Muscle of leg (tissue), 16 donors: Measurements from ENCODE around the gene SNX8. TPM values are rescaled to one million over a fixed set of nuclear protein-coding genes. Genes with fewer than 3 reads are reported as not detected.

Source experiments
- DNase-seq: peaks from one replicate; pipeline ENCODE4 v3.0.0; 2013
- H3K27ac ChIP-seq: one replicate; pipeline ENCODE4 v1.5.1; 2013; ENCODE audit warnings: mild to moderate bottlenecking, low read length, control low read depth
- H3K27me3 ChIP-seq: one replicate; pipeline ENCODE4 v1.6.1; 2013; ENCODE audit warnings: low read length; ENCODE audit not compliant: control insufficient read depth, insufficient read depth
- H3K36me3 ChIP-seq: one replicate; pipeline ENCODE4 v1.6.1; 2013; ENCODE audit warnings: low read length; ENCODE audit not compliant: control insufficient read depth, insufficient read depth
- H3K4me1 ChIP-seq: one replicate; pipeline ENCODE4 v1.6.1; 2013; ENCODE audit warnings: low read length; ENCODE audit not compliant: control insufficient read depth, insufficient read depth
- H3K4me3 ChIP-seq: one replicate; pipeline ENCODE4 v1.5.1; 2013; ENCODE audit warnings: low read length, control low read depth
- H3K9me3 ChIP-seq: replicated peaks from 2 replicates; pipeline ENCODE4 v1.6.1; 2013; ENCODE audit warnings: low read depth, low read length; ENCODE audit not compliant: control insufficient read depth
- WGBS: methylation state at CpG from one replicate; pipeline ENCODE4 v1.1.5; 2013; ENCODE audit warnings: missing lambda C conversion rate; ENCODE audit not compliant: insufficient coverage; 5-methylcytosine and 5-hydroxymethylcytosine counted together
- long read RNA-seq, 11 donors: transcript quantifications; one replicate each; lab custom pipeline, GENCODE V29; 2026
- polyA plus RNA-seq, 8 donors: library from polyadenylated mRNA; unstranded; fragments of 120-200 nt; gene quantifications; one replicate each; pipeline versions ENCODE4 v1.2.1 to v1.2.3, GENCODE V29; 2013; ENCODE audit warnings: inconsistent platforms in 1 of 8, low replicate concordance in 1 of 8; ENCODE audit not compliant: insufficient read length in 8 of 8, insufficient read depth in 1 of 8
- total RNA-seq: library from RNA; stranded (reverse); fragments of 120-200 nt; gene quantifications from one replicate; pipeline ENCODE4 v1.2.4, GENCODE V29; 2013

The SNX8 gene, protein sequence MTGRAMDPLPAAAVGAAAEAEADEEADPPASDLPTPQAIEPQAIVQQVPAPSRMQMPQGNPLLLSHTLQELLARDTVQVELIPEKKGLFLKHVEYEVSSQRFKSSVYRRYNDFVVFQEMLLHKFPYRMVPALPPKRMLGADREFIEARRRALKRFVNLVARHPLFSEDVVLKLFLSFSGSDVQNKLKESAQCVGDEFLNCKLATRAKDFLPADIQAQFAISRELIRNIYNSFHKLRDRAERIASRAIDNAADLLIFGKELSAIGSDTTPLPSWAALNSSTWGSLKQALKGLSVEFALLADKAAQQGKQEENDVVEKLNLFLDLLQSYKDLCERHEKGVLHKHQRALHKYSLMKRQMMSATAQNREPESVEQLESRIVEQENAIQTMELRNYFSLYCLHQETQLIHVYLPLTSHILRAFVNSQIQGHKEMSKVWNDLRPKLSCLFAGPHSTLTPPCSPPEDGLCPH
- total RNA-seq (12.1 TPM), polyA plus RNA-seq (10 to 100 TPM; 14.8 to 29.3 (median 24.1) TPM)
- long read RNA-seq, donor 1, full-length matches to known transcripts, result 3 of 3 reads
- long read RNA-seq, donor 1, partial matches to known transcripts, result 0 of 3 reads
- long read RNA-seq, donor 1, other reads (novel, unspliced or antisense), result 0 of 3 reads
- long read RNA-seq, donor 2, full-length matches to known transcripts, result 1 of 1 reads
- long read RNA-seq, donor 2, partial matches to known transcripts, result 0 of 1 reads
- long read RNA-seq, donor 2, other reads (novel, unspliced or antisense), result 0 of 1 reads
- long read RNA-seq, donor 3, result 0 reads
- long read RNA-seq, donor 4, full-length matches to known transcripts, result 3 of 3 reads
- long read RNA-seq, donor 4, partial matches to known transcripts, result 0 of 3 reads
- long read RNA-seq, donor 4, other reads (novel, unspliced or antisense), result 0 of 3 reads
- long read RNA-seq, donor 5, full-length matches to known transcripts, result 11 of 61 reads
- long read RNA-seq, donor 5, partial matches to known transcripts, result 32 of 61 reads
- long read RNA-seq, donor 5, other reads (novel, unspliced or antisense), result 18 of 61 reads
- long read RNA-seq, donor 6, full-length matches to known transcripts, result 5 of 5 reads
- long read RNA-seq, donor 6, partial matches to known transcripts, result 0 of 5 reads
- long read RNA-seq, donor 6, other reads (novel, unspliced or antisense), result 0 of 5 reads
- long read RNA-seq, donor 7, full-length matches to known transcripts, result 2 of 2 reads
- long read RNA-seq, donor 7, partial matches to known transcripts, result 0 of 2 reads
- long read RNA-seq, donor 7, other reads (novel, unspliced or antisense), result 0 of 2 reads
- long read RNA-seq, donor 8, full-length matches to known transcripts, result 5 of 5 reads
- long read RNA-seq, donor 8, partial matches to known transcripts, result 0 of 5 reads
- long read RNA-seq, donor 8, other reads (novel, unspliced or antisense), result 0 of 5 reads
- long read RNA-seq, donor 9, full-length matches to known transcripts, result 3 of 3 reads
- long read RNA-seq, donor 9, partial matches to known transcripts, result 0 of 3 reads
- long read RNA-seq, donor 9, other reads (novel, unspliced or antisense), result 0 of 3 reads
- long read RNA-seq, donor 10, full-length matches to known transcripts, result 3 of 8 reads
- long read RNA-seq, donor 10, partial matches to known transcripts, result 0 of 8 reads
- long read RNA-seq, donor 10, other reads (novel, unspliced or antisense), result 5 of 8 reads
- long read RNA-seq, donor 11, full-length matches to known transcripts, result 6 of 13 reads
- long read RNA-seq, donor 11, partial matches to known transcripts, result 7 of 13 reads
- long read RNA-seq, donor 11, other reads (novel, unspliced or antisense), result 0 of 13 reads

DNA sequence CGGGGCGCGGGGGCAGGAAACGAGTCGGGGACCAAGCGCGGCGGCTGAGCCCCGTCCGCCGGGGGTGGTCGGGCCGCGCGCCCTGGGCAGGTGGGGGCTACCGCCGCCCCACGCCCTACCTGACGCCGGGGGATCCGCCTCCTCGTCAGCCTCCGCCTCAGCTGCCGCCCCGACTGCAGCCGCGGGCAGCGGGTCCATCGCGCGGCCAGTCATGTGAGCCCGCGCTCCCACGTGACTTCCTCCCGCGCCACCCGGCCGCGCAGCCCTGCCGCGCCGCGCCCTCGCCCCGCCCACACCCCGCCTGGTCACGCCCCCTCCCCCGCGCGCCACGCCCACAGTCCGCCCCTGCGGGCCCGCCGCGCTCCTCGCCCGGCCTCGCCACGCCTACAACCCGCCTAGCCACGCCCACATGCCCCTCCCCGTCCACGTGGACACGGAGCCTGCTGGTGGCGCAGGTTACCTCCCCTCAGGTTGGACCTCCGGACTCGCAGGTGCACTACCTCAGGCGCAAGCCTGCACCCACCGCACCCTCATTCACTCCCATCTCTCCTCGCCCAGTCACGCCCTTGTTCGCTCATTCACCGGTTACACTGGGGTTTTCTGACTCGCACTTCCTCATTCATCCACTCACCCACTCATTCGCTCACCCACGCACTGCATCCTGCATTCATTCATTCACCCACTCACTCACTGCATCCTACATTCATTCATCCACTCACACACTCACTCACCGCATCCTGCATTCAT lies at the start of gene SNX8:
SNX8 (minus strand) TSS at position 233 of the 747 bp plus-strand sequence; CDS start at position 213, 20 bp downstream.
- Histone ChIP-seq H3K36me3 (no peaks in the 10 kb centered on the region), H3K27me3 (no peaks in the 10 kb centered on the region), H3K9me3 (no peaks in the 10 kb centered on the region), H3K27ac (peak within 1 kb of the TSS; percentile 29), H3K4me1 (peaks cover 11% of the 10 kb centered on the region), H3K4me3 (peak within 1 kb of the TSS; percentile 88)
- WGBS, result under 1% methylated on average over 78 of the region's 78 CpGs
- peak; percentile 92 for DNase-seq

DNA sequence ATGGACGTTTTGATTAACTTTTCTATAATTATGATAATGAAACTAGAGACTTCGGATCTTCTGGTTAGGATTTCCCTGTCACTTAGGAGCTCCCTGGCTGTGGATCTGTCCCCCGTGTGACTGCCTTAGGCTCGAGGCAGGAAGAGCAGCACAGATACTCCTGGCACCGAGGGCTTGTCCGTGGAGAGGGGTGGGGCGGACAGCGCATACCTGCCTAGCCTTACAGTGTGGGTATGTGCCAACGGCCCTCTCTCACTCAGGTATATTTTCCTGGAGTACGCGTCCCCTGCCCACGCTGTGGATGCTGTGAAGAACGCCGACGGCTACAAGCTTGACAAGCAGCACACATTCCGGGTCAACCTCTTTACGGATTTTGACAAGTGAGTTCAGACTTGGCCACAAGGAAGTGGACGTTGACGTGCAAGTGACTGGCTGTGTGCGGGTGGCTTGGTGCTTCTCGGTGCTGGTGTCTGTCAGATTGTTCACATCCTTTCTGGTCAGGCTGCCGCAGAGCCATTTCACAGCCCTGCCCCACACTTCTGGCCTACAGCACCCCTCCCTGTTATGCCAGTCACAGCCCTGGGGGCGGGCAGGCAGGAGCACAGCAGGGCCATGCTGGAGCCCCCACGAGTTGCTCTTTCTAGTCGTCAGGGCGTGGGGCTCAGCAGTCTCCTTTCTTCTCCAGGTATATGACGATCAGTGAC lies 48.3 kb upstream of the SNX8 start:
- 94% methylated on average over 24 of the region's 27 CpGs for WGBS

GRCh38 chr7:2360796-2361195 lies 46.6 kb upstream of the SNX8 start:
- Histone ChIP-seq H3K36me3 (peaks cover 62% of the 10 kb centered on the region), H3K4me1 (peaks cover 15% of the 10 kb centered on the region), H3K4me3 (no peak overlapping the region), H3K9me3 (no peaks in the 10 kb centered on the region), H3K27ac (no peak overlapping the region), H3K27me3 (no peaks in the 10 kb centered on the region)
- 67% methylated on average over 1 of the region's 6 CpGs for WGBS
- no peak for DNase-seq

More for the DNA sequence above, 48.3 kb upstream of the SNX8 start:
- Histone ChIP-seq H3K4me3 (no peak overlapping the region), H3K27me3 (no peaks in the 10 kb centered on the region), H3K36me3 (peaks cover 72% of the 10 kb centered on the region), H3K27ac (no peak overlapping the region), H3K4me1 (no peaks in the 10 kb centered on the region), H3K9me3 (no peaks in the 10 kb centered on the region)
- DNase-seq, result no peak

- Histone ChIP-seq H3K27me3 (no peaks in the 10 kb centered on the region), H3K4me1 (peaks cover 19% of the 10 kb centered on the region), H3K9me3 (no peaks in the 10 kb centered on the region), H3K36me3 (peaks cover 52% of the 10 kb centered on the region), H3K4me3 (no peak overlapping the region), H3K27ac (no peak overlapping the region)
- WGBS, result 85% methylated on average over 4 of the region's 11 CpGs
- no peak for DNase-seq
Observed at GRCh38 chr7:2359610-2360009, 45.4 kb upstream of the SNX8 start.

DNA sequence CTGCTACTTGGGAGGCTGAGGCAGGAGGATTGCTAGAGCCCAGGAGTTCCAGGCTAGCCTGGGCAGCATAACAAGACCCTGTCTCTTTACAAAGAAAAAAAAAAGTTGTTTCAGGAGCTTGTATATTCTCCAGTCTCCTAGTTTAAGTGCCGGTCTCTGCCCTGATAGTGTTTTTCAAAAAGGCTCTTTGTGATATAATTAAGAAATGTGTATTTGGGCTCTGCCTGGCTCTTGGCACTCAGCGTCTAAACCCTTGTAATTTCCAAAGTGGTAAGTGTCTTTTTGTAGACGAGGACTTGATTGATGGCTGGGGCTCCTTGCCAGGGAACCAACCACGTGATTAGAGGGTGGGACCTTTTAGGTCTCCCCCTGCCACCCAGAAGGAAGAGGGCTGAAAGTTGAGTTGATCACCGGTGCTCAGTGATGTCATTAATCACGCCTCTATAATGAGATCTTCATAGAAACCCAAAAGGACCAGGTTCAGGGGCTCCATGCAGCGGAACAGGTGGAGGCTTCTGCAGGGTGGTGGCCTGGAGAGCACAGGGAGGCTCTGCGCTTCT lies 44.8 kb upstream of the SNX8 start:
- Histone ChIP-seq H3K9me3 (no peaks in the 10 kb centered on the region), H3K4me3 (no peak overlapping the region), H3K27ac (no peak overlapping the region), H3K36me3 (peaks cover 47% of the 10 kb centered on the region), H3K4me1 (peaks cover 19% of the 10 kb centered on the region), H3K27me3 (no peaks in the 10 kb centered on the region)
- 70% methylated on average over 5 of the region's 8 CpGs for WGBS
- no peak for DNase-seq

- H3K27ac ChIP-seq, result no peak overlapping the region
- WGBS, result no CpG with 5 or more reads among the region's 6 CpGs
- H3K4me3 ChIP-seq, result no peak overlapping the region
- H3K36me3 ChIP-seq, result peaks cover 38% of the 10 kb centered on the region
- H3K4me1 ChIP-seq, result peaks cover 28% of the 10 kb centered on the region
- no peaks in the 10 kb centered on the region for H3K27me3 ChIP-seq
- no peaks in the 10 kb centered on the region for H3K9me3 ChIP-seq
- no peak for DNase-seq
Observed at GRCh38 chr7:2357571-2357970, 43.3 kb upstream of the SNX8 start.

GRCh38 chr7:2357165-2357564 lies 42.9 kb upstream of the SNX8 start:
- DNase-seq, result no peak
- Histone ChIP-seq H3K4me1 (peaks cover 28% of the 10 kb centered on the region), H3K27me3 (no peaks in the 10 kb centered on the region), H3K36me3 (peaks cover 34% of the 10 kb centered on the region), H3K4me3 (no peak overlapping the region), H3K9me3 (no peaks in the 10 kb centered on the region), H3K27ac (no peak overlapping the region)
- WGBS, result 79% methylated on average over 7 of the region's 8 CpGs

- 0% methylated on average over 6 of the region's 9 CpGs for WGBS
- Histone ChIP-seq H3K36me3 (peaks cover 27% of the 10 kb centered on the region), H3K4me1 (peaks cover 28% of the 10 kb centered on the region), H3K9me3 (no peaks in the 10 kb centered on the region), H3K27ac (peak overlapping the region; percentile 35), H3K4me3 (peak overlapping the region; percentile 91), H3K27me3 (no peaks in the 10 kb centered on the region)
- DNase-seq, result no peak
Observed at GRCh38 chr7:2355705-2356008, 41.4 kb upstream of the SNX8 start.
